Activated CD8-positive, alpha-beta T cell treated with anti-CD3 and anti-CD28 coated beads for 36 hours (primary cell): ENCODE data around the gene FBXL13. TPM values are rescaled to one million over a fixed set of nuclear protein-coding genes. Genes with fewer than 3 reads are reported as not detected.
"Not testable (repeated sequence)": the region's sequence is repeated elsewhere in the genome, so short reads cannot be mapped to it uniquely, and the experiment has no call there.

ENCODE experiments used
- ATAC-seq: fragments of 200-7000 bp; cut with Tn5 transposase; one replicate; pipeline ENCODE4 v1.10.0; 2021; ENCODE audit warnings: mild to moderate bottlenecking, moderate library complexity
- CTCF ChIA-PET: fragments of 350-600 bp; sonication (Branson Sonifier 250); formaldehyde crosslinking; loops from one replicate; lab custom pipeline; 2021; ENCODE audit warnings: antibody characterized with exemption; lab: Charles Lee
- POLR2A ChIA-PET: fragments of 350-600 bp; sonication (Branson Sonifier 250); formaldehyde crosslinking; loops from one replicate; lab custom pipeline; 2021; ENCODE audit warnings: antibody characterized with exemption; lab: Charles Lee
- DNase-seq: peaks from one replicate; pipeline ENCODE4 v3.0.0-alpha.2; 2020
- H3K27ac Mint-ChIP-seq: one replicate; pipeline ENCODE4 v1.8.0; 2021; ENCODE audit warnings: mild to moderate bottlenecking, mixed read lengths
- H3K27me3 Mint-ChIP-seq: one replicate; pipeline ENCODE4 v1.8.0; 2021; ENCODE audit warnings: mixed read lengths
- H3K36me3 Mint-ChIP-seq: one replicate; pipeline ENCODE4 v1.8.0; 2021; ENCODE audit warnings: low read depth, mixed read lengths
- H3K4me1 Mint-ChIP-seq: one replicate; pipeline ENCODE4 v1.8.0; 2021; ENCODE audit warnings: low read depth, mixed read lengths
- H3K4me3 Mint-ChIP-seq: one replicate; pipeline ENCODE4 v1.8.0; 2021; ENCODE audit warnings: mild to moderate bottlenecking, moderate library complexity, mixed read lengths
- H3K9me3 Mint-ChIP-seq: one replicate; pipeline ENCODE4 v1.8.0; 2021; ENCODE audit warnings: mixed read lengths
- intact Hi-C: fragments of 100-400 bp; cut with micrococcal nuclease; formaldehyde crosslinking; loops from one replicate; pipeline ENCODE4 v1.10.0; 2022
- total RNA-seq, 2 experiments: library from RNA; stranded (reverse); gene quantifications; one replicate each; pipeline ENCODE4 v1.2.3, GENCODE V29; 2021
- TF ChIP-seq, protein P1 (sequence below): fragments of 200-600 bp; IDR thresholded peaks from one replicate; pipeline ENCODE4 v1.8.0; 2022; ENCODE audit warnings: antibody characterized with exemption, mild to moderate bottlenecking

Gene FBXL13
- total RNA-seq, 2 experiments from 2014 or later, result 0.96 to 1.4 TPM

DNA sequence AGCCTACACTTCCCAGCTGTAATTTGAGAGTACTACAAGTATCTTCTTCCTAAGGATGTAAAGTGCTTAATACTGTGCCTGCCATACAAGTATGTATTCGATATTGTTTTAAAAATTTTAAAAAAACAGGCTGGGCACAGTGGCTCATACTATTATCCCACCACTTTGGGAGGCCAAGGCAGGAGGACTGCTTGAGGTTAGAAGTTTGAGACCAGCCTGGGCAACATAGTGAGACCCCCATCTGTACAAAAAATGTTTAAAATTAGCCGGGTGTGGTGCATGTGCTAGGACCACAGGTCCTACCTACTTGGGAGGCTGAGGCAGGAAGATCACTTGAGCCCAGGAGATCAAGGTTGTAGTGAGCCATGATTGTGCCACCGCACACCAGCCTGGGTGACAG is 8.6 kb upstream of the FBXL13 start:
- POLR2A ChIA-PET, result interaction anchor here (0.7 kb wide), 1 partner anchor 10 kb away, joined by 3 read pairs; no protein-coding TSS in a partner anchor
- intact Hi-C loops, result no loop called here
- H3K4me1 Mint-ChIP-seq, result peaks cover 19% of the 10 kb centered on the region
- H3K27me3 Mint-ChIP-seq, result no peaks in the 10 kb centered on the region
- ATAC-seq (no peak), DNase-seq (no peak)
- H3K27ac Mint-ChIP-seq, result no peak overlapping the region
- peaks cover 19% of the 10 kb centered on the region for H3K36me3 Mint-ChIP-seq
- CTCF ChIA-PET, result interaction anchor here (1.3 to 1.5 kb wide), 2 partner anchors 8 to 14 kb away, joined by 4 to 8 read pairs; partner anchors contain the start of genes ARMC10 and FBXL13
- TF ChIP-seq, protein P1, sequence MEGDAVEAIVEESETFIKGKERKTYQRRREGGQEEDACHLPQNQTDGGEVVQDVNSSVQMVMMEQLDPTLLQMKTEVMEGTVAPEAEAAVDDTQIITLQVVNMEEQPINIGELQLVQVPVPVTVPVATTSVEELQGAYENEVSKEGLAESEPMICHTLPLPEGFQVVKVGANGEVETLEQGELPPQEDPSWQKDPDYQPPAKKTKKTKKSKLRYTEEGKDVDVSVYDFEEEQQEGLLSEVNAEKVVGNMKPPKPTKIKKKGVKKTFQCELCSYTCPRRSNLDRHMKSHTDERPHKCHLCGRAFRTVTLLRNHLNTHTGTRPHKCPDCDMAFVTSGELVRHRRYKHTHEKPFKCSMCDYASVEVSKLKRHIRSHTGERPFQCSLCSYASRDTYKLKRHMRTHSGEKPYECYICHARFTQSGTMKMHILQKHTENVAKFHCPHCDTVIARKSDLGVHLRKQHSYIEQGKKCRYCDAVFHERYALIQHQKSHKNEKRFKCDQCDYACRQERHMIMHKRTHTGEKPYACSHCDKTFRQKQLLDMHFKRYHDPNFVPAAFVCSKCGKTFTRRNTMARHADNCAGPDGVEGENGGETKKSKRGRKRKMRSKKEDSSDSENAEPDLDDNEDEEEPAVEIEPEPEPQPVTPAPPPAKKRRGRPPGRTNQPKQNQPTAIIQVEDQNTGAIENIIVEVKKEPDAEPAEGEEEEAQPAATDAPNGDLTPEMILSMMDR, result no peak
- no peaks in the 10 kb centered on the region for H3K9me3 Mint-ChIP-seq
- no peak overlapping the region for H3K4me3 Mint-ChIP-seq

DNA sequence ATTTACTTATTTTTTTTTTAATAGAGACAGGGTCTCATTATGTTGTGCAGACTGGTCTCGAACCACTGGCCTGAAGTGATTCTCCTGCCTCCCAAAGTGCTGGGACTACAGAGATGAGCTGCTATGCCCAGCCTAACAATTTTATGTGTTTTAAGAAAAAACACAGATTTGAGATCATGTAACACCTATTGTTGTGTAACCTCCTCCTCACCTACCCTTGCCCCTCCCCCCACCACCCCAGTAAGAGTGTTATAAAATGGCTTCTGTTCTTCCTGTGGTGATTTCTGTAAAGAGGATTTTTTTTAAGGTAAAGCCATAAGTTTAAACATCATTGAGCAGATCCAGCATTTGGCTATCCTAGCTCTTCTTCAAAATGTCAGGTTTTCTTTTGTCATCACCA is 7.9 kb upstream of the FBXL13 start:
- no peak overlapping the region for H3K27ac Mint-ChIP-seq
- H3K27me3 Mint-ChIP-seq, result no peaks in the 10 kb centered on the region
- no peak overlapping the region for H3K4me3 Mint-ChIP-seq
- intact Hi-C loops, result no loop called here
- no peaks in the 10 kb centered on the region for H3K9me3 Mint-ChIP-seq
- DNase-seq (no peak), ATAC-seq (no peak)
- POLR2A ChIA-PET, result interaction anchor here (0.7 kb wide), 1 partner anchor 9 kb away, joined by 3 read pairs; no protein-coding TSS in a partner anchor
- CTCF ChIA-PET, result interaction anchor here (1.3 kb wide), 1 partner anchor 15 kb away, joined by 4 read pairs; no protein-coding TSS in a partner anchor
- peaks cover 26% of the 10 kb centered on the region for H3K4me1 Mint-ChIP-seq
- peaks cover 21% of the 10 kb centered on the region for H3K36me3 Mint-ChIP-seq
- TF ChIP-seq, protein P1, result no peak

DNA sequence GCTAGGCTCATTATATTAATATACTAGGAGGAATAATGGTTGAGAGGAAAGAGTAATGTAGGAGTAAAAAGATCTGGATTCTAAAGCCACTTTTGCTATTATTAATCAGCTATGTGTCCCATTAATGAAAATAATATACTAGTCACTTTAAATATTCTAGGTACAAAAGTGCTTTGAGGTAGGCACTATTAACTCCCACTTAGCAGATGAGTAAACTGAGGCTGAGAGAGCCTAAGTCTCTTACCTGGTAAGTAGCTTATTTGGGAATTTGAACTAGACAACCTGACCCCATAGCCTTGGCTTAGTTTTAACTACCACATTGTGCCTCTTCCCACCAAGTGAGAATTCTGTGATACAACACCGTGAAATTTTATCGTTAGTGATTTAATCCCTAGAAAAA is 6.3 kb upstream of the FBXL13 start:
- DNase-seq, result no peak
- TF ChIP-seq, protein P1, result no peak
- peaks cover 38% of the 10 kb centered on the region for H3K4me1 Mint-ChIP-seq
- intact Hi-C loops, result no loop called here
- H3K9me3 Mint-ChIP-seq, result no peaks in the 10 kb centered on the region
- ChIA-PET POLR2A (no interaction called here), CTCF (interaction anchor here (1.1 kb wide), 1 partner anchor 19 kb away, joined by 4 read pairs; no protein-coding TSS in a partner anchor)
- H3K36me3 Mint-ChIP-seq, result peaks cover 24% of the 10 kb centered on the region
- H3K27me3 Mint-ChIP-seq, result no peaks in the 10 kb centered on the region
- H3K27ac Mint-ChIP-seq, result no peak overlapping the region
- no peak overlapping the region for H3K4me3 Mint-ChIP-seq
- no peak for ATAC-seq

DNA sequence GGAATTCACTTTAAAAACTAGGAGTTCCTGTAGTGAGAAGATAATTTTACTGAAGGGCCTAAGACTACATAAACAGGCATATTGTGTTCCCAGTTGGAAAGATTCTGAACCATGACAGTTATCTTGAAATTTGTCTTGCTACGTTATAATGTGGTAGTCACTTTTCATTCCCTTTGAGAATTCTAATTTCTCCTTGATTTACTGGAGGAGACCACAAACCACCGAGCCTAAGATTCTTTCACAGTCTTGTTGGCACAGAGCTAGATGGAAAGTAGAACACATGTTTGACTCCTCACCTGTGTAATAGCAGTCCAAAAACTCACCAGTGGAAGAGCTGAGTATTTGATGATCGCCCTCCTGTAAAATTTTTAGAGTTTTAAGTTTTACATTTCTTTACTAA is 5.2 kb upstream of the FBXL13 start:
- no peak for ATAC-seq
- TF ChIP-seq, protein P1, result no peak
- Mint-ChIP-seq H3K27ac (no peak overlapping the region), H3K4me1 (peaks cover 39% of the 10 kb centered on the region), H3K4me3 (no peak overlapping the region), H3K36me3 (peaks cover 27% of the 10 kb centered on the region), H3K27me3 (no peaks in the 10 kb centered on the region), H3K9me3 (no peaks in the 10 kb centered on the region)
- CTCF ChIA-PET, result no interaction called here
- POLR2A ChIA-PET, result no interaction called here
- no peak for DNase-seq
- intact Hi-C loops, result loop anchor here (5.0 kb wide), 1 partner anchor 67 kb away; the partner anchor contains the start of gene NAPEPLD

DNA sequence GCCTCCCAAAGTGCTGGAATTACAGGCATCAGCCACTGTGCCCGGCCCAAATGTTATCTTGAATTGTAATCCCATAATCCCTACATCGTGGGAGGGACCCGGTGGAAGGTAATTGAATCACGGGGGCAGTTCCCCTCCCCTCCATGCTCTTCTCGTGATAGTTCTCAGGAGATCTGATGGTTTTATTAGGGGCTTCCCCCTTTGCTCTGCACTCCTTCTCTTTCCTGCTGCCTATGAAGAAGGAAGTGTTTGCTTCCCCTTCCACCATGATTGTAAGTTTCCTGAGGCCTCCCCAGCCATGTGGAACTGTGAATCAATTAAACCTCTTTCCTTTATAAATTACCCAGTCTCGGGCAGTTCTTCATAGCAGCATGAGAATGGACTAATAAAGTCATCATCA is 3.6 kb upstream of the FBXL13 start:
- ChIA-PET CTCF (interaction anchor here (0.6 to 1.4 kb wide), 2 partner anchors 16 to 221 kb away, joined by 3 read pairs; no protein-coding TSS in a partner anchor), POLR2A (interaction anchor here (0.6 kb wide), 1 partner anchor 37 kb away, joined by 3 read pairs; no protein-coding TSS in a partner anchor)
- H3K4me1 Mint-ChIP-seq, result peaks cover 49% of the 10 kb centered on the region
- not testable (repeated sequence) for ATAC-seq, DNase-seq, H3K4me3 Mint-ChIP-seq, H3K27me3 Mint-ChIP-seq, H3K9me3 Mint-ChIP-seq, H3K27ac Mint-ChIP-seq
- intact Hi-C loops, result loop anchor here (5.0 kb wide), 1 partner anchor 69 kb away; the partner anchor contains the start of gene NAPEPLD
- peaks cover 25% of the 10 kb centered on the region for H3K36me3 Mint-ChIP-seq
